Activated gamma-delta T cell treated with anti-CD3 and anti-CD28 coated beads, Interleukin-2, amount 50 U/mL, for 16 hours (primary cell): ENCODE results near the gene AATK.

ENCODE experiments used
- DNase-seq: peaks from one replicate; pipeline ENCODE4 v3.0.0-alpha.2; 2020; ENCODE audit warnings: low read depth

The AATK gene

GRCh38 chr17:81127526-81128177 is 38.4 kb downstream of the AATK start:
- no peak for DNase-seq

GRCh38 chr17:81127133-81127455 is 38.9 kb downstream of the AATK start:
- no peak for DNase-seq

DNA sequence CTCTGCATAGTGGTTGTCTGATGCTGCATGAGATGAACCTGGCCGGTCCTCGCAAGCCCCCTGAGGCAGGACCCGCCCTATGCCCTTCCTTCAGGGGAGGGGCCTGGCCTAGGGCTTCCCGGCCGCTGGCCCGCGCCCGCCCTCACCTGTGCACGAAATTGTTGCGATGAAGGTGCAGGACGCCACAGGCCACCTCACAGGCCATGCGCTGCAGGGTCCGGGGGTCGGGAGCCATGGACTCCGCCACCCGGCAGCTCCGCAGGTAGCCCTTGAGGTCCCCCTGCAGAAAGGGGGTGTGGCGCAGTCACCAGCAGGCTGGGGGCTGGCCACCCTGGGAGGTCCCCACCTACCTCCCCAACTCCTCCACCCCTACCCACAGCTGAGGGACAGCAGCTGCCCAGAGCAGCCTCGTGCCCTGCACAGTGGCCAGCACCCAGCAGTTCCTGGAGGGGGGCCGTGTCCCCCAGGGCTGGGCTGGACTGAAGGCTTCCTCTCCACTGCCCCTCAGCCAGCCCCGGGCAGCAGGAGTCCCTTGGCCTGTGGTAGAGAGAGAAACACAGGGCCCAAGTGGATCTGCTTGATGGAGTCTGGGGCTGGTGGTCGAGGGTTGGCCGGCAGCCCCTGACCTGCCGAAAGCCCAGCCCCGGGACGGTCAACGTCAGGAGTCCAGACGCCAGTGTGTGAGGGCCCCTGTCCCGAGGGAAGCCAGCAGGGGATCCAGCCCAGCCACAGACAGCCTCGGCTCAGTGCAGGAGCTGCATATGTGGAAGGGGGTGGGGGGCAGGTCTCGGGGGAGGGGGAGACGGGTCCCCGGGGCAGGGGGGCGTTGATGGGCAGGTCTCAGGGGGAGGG is 39.5 kb downstream of the AATK start:
- no peak for DNase-seq

- DNase-seq, result no peak
Observed at GRCh38 chr17:81125573-81126081, 40.4 kb downstream of the AATK start.

- DNase-seq, result no peak
Observed at GRCh38 chr17:81124377-81124776, 41.6 kb downstream of the AATK start.

DNA sequence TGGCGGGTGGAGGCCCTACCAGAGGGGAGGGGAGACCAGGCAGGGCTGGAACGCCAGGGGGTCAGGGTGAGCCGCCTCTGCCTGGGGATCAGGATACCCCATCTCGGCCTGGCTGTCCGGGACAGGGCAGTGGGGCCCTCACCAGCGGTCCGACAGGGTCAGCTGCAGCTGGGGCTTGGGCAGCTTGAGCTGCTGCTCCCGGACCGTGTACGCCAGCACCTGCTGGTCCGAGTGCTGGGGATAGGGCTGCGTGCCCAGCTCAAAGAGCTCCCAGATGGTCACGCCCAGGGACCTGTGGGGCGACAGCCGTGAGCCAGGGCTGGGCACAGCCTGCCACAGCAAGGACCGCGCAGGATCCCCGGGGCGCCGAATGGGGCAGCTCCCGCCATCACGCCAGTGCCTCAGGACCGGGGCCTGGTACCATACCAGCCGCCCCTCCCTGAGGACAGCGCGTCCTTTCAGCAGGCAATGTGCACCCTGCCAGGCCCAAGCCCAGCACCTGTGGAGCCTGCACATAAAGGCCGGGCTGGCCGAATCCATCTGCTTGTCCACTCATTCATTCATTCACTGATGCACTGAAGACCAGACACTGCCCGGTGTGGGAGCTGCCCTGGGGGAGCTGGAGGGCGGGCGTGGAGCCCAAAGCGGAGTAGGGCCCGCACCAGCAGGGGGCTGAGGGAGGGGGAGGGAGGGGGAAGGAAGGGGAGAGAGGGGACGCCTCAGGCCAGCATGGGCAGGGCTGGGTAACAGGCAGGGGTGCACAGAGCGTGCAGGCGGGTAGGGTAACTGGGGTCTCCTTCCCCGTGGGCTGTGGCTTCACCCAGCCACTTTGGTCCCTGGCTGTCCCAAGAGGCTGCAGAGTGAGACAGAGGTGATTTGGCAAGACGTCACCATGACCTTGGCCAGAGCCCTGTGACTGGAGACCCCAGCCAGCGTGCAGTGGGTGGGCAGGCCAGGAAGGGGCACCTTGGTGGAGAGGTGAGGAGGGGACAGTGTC is 42.7 kb downstream of the AATK start:
- no peak for DNase-seq

- DNase-seq, result no peak
Observed at GRCh38 chr17:81121841-81122733, 43.9 kb downstream of the AATK start.

DNA sequence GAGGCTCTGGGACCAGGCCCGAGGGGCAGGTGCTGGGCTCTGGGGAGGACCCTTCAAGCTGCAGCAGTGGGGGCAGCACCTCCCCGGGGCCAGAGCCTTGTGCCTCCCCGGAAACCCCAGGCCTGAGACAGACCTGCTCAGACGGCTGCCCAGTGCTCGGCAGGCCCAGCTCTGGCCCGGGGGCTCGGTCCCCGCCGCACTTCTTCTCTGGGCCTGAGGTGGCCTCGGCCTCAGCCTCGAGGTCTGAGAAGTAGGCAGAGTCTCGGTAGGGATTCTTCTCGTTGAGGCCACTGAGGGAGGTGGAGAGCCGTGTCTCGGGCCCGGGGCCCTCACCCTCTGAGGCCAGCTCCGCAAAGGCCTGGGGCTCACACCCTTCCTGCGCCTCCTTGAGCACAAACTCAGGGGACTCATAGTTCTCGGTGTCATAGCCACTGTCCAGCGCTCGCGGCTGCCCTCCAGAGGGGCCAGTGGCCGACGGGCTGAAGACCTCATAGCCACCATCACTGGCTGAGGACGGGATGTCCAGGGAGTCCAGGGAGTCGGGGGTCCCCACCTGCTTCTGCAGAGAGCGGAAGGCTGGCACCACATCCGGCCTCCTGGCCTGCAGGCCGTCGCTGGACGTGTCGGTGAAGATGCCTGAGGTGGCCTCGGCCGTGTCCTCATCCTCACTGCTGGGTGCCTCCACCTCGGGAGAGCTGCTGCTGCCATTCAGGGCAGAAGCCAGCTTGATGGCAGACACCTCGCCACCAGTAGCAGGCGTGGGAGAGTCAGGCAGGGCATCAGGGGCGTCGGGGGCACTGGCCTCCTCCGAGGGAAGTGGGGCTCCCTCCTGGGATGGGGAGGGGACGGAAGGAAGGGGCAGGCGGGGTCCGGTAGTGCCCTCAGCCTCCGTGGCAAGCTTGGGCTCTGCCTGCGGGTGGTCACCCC is 45.1 kb downstream of the AATK start:
- no peak for DNase-seq

DNA sequence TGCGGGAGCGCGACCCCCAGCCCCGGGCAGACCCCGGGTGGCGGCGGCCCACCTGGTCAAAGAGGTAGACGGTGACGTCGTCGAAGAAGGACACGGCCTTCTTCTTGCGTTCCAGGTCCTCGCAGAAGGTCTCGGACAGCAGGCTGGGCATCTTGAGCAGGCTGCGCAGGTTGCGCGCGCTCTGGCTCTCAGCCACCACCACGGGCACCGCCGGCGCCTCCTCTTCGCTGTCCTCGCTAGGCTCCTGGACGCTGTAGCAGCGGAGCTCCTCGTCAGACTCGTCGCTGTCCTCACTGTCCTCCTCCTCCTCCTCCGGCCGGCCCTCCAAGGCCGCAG is 45.9 kb downstream of the AATK start:
- DNase-seq, result no peak

- peak; percentile 57 for DNase-seq
Observed at GRCh38 chr17:81119223-81120148, 46.5 kb downstream of the AATK start.

GRCh38 chr17:81118308-81119221 is 47.5 kb downstream of the AATK start:
- no peak for DNase-seq

- DNase-seq, result no peak
Observed at GRCh38 chr17:81117672-81118198, 48.3 kb downstream of the AATK start.

GRCh38 chr17:81116704-81117103 is 49.3 kb downstream of the AATK start:
- DNase-seq, result no peak

- no peak for DNase-seq
Observed at GRCh38 chr17:81115749-81116464, 50.1 kb downstream of the AATK start.

DNA sequence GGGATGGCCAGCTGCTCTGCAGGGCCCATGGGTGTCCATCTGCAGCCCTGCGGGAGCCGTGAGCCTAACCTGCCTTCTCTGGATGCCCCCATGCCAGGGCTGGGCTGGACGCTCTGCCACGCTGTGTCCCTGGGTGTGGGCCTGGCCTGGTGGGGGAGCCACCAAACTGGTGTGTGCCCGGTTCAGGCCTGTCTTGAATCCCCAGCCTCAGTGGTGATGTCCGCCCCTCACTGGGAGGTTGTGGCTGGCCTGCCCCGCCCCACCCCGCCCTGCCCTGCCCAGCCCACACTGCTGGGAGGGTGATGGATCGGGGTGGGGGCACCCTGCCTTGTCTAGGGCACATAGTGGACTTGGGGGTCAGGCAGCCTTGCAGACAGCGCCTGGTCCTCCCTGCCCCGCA is 50.8 kb downstream of the AATK start:
- DNase-seq, result no peak

DNA sequence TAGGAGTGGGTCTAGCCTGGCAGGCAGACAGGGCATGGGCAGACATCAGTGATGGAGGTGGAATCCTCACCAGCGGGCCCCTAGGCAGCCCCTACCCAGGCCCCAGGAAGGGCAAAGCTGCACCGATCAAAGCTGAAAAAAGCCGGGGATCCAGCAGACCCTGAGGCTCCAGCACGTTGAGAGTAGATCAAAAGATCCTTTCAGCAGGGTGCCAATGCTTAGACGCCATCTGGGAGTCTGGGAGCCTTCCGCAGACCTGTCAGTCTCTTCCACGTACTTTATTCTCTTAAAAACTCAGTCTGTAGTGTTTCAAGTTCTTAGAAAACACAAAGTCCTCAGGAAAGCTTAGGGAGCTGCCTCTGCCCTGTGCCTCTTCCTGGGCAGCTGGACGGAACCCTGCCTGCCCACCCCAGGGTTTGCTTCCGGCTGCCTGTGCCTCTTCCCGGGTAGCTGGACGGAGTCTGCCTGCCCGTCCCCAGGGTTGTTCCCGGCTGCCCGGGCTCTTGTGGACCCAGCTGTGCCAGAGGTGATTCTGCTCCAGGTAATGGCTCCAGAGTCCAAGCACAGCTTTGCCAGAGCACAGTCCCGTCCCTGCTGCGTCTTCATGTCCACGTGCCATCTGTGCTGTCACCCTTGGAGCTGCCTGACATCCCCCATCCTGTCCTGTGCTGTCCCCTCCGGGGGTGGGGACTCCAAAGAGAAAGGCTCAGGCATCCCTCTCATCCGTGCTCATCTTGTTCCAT is 51.5 kb downstream of the AATK start:
- DNase-seq, result no peak
